ENCODE measurements around the gene CCDC150. TPM values are rescaled to one million over a fixed set of nuclear protein-coding genes. Genes with fewer than 3 reads are reported as not detected.

CCDC150 gene
- total RNA-seq, 2 experiments from 2014 or later = 29.7 to 40.8 TPM

- ChIA-PET CTCF (ENCODE audit: unreplicated experiment) (no interaction called here), POLR2A (no interaction called here)
- no peaks in the 10 kb centered on the region for H3K79me2 ChIP-seq (ENCODE audit: insufficient read depth, low read depth, low read length)
- H3K9me3 ChIP-seq (ENCODE audit: low read length) = no peaks in the 10 kb centered on the region
- no peaks in the 10 kb centered on the region for H3K4me1 ChIP-seq (ENCODE audit: insufficient read depth, low read length, poor library complexity, severe bottlenecking)
- H3K4me3 ChIP-seq (ENCODE audit: low read depth, low read length, poor library complexity, severe bottlenecking) = no peak within 1 kb of the TSS
- H3K4me2 ChIP-seq (ENCODE audit: low read length) = no peak within 1 kb of the TSS
- TF ChIP-seq, protein P1, sequence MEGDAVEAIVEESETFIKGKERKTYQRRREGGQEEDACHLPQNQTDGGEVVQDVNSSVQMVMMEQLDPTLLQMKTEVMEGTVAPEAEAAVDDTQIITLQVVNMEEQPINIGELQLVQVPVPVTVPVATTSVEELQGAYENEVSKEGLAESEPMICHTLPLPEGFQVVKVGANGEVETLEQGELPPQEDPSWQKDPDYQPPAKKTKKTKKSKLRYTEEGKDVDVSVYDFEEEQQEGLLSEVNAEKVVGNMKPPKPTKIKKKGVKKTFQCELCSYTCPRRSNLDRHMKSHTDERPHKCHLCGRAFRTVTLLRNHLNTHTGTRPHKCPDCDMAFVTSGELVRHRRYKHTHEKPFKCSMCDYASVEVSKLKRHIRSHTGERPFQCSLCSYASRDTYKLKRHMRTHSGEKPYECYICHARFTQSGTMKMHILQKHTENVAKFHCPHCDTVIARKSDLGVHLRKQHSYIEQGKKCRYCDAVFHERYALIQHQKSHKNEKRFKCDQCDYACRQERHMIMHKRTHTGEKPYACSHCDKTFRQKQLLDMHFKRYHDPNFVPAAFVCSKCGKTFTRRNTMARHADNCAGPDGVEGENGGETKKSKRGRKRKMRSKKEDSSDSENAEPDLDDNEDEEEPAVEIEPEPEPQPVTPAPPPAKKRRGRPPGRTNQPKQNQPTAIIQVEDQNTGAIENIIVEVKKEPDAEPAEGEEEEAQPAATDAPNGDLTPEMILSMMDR (conservative IDR thresholded peaks at IDR 0.05; ENCODE audit: low read length) = no peak
- no peak for TF ChIP-seq EZH2phosphoT487 (IDR thresholded peaks at IDR 0.05; ENCODE audit: borderline replicate concordance, low read depth, low read length)
- intact Hi-C loops (cut with micrococcal nuclease; ENCODE audit: unreplicated experiment) = no loop called here
- H2AFZ ChIP-seq (ENCODE audit: low read length) = no peak within 1 kb of the TSS
- H3K27ac ChIP-seq (ENCODE audit: low read depth, low read length, poor library complexity, severe bottlenecking) = no peak within 1 kb of the TSS
- no peaks in the 10 kb centered on the region for H3K36me3 ChIP-seq (ENCODE audit: insufficient read depth, low read length)
- H3K9me2 ChIP-seq (ENCODE audit: insufficient read depth, low read length) = no peaks in the 10 kb centered on the region
- no peaks in the 10 kb centered on the region for H4K20me1 ChIP-seq (ENCODE audit: insufficient read depth, low read length)
- no peak for DNase-seq (ENCODE audit: low spot score)
- no TSS peak for BruUV-seq (replicated peaks)
Measured at GRCh38 chr2:196592911-196593881, 46.3 kb upstream of the CCDC150 start, which contains the start of gene HECW2. TSS of gene HECW2 (minus strand) at chr2:196593554.

DNA sequence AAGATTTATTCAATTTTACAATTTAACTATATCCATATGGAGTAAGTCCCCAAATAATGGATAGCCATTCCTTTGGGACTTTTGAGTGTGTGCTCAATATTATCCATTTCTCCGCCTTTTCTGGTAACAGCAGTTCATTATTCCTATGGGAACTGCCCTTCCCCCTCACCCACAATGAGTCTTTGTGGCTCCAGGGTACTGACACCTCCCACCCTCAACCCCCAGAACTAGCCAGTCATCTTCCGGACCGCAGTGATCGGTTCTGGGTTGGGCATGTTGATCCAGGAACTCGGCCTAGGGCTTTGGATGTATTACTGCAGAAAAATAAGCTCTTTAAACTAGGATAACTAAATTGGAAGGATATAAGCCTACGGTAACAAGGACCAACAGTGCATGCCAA is 45.4 kb upstream of the CCDC150 start:
- POLR2A ChIA-PET = no interaction called here
- CTCF ChIA-PET (ENCODE audit: unreplicated experiment) = no interaction called here
- Histone ChIP-seq H3K4me3 (ENCODE audit: low read depth, low read length, poor library complexity, severe bottlenecking) (no peak overlapping the region), H2AFZ (ENCODE audit: low read length) (no peak overlapping the region), H3K9me3 (ENCODE audit: low read length) (no peaks in the 10 kb centered on the region), H3K79me2 (ENCODE audit: insufficient read depth, low read depth, low read length) (no peaks in the 10 kb centered on the region), H3K27ac (ENCODE audit: low read depth, low read length, poor library complexity, severe bottlenecking) (no peak overlapping the region), H3K36me3 (ENCODE audit: insufficient read depth, low read length) (no peaks in the 10 kb centered on the region), H4K20me1 (ENCODE audit: insufficient read depth, low read length) (no peaks in the 10 kb centered on the region), H3K4me2 (ENCODE audit: low read length) (no peak overlapping the region), H3K4me1 (ENCODE audit: insufficient read depth, low read length, poor library complexity, severe bottlenecking) (no peaks in the 10 kb centered on the region), H3K9me2 (ENCODE audit: insufficient read depth, low read length) (no peaks in the 10 kb centered on the region)
- TF ChIP-seq EZH2phosphoT487 (IDR thresholded peaks at IDR 0.05; ENCODE audit: borderline replicate concordance, low read depth, low read length) = no peak
- TF ChIP-seq, protein P1 (conservative IDR thresholded peaks at IDR 0.05; ENCODE audit: low read length) = no peak
- no TSS peak for BruUV-seq (replicated peaks)
- intact Hi-C loops (cut with micrococcal nuclease; ENCODE audit: unreplicated experiment) = no loop called here
- DNase-seq (ENCODE audit: low spot score) = no peak

- Histone ChIP-seq H2AFZ (ENCODE audit: low read length) (no peak overlapping the region), H4K20me1 (ENCODE audit: insufficient read depth, low read length) (no peaks in the 10 kb centered on the region), H3K9me2 (ENCODE audit: insufficient read depth, low read length) (no peaks in the 10 kb centered on the region), H3K9me3 (ENCODE audit: low read length) (no peaks in the 10 kb centered on the region), H3K4me3 (ENCODE audit: low read depth, low read length, poor library complexity, severe bottlenecking) (no peak overlapping the region), H3K27ac (ENCODE audit: low read depth, low read length, poor library complexity, severe bottlenecking) (no peak overlapping the region), H3K36me3 (ENCODE audit: insufficient read depth, low read length) (no peaks in the 10 kb centered on the region), H3K4me1 (ENCODE audit: insufficient read depth, low read length, poor library complexity, severe bottlenecking) (no peaks in the 10 kb centered on the region), H3K79me2 (ENCODE audit: insufficient read depth, low read depth, low read length) (no peaks in the 10 kb centered on the region), H3K4me2 (ENCODE audit: low read length) (no peak overlapping the region)
- no peak for TF ChIP-seq EZH2phosphoT487 (IDR thresholded peaks at IDR 0.05; ENCODE audit: borderline replicate concordance, low read depth, low read length)
- TF ChIP-seq, protein P1 (conservative IDR thresholded peaks at IDR 0.05; ENCODE audit: low read length) = no peak
- intact Hi-C loops (cut with micrococcal nuclease; ENCODE audit: unreplicated experiment) = no loop called here
- ChIA-PET POLR2A (no interaction called here), CTCF (ENCODE audit: unreplicated experiment) (no interaction called here)
- DNase-seq (ENCODE audit: low spot score) = no peak
- no TSS peak for BruUV-seq (replicated peaks)
Measured at GRCh38 chr2:196597531-196597930, 42.0 kb upstream of the CCDC150 start.

Data from OCI-LY7 (cell line).